Activated naive CD4-positive, alpha-beta T cell treated with anti-CD3 and anti-CD28 coated beads, Interleukin-2, amount 50 U/mL, for 16 hours (primary cell): ENCODE measurements around the gene NHEJ1.
A peak's percentile ranks its signal among the peaks of the same experiment; 100 is the strongest.

ENCODE experiments used
- DNase-seq: peaks from one replicate; pipeline ENCODE4 v3.0.0-alpha.2; 2020

NHEJ1 gene

DNA sequence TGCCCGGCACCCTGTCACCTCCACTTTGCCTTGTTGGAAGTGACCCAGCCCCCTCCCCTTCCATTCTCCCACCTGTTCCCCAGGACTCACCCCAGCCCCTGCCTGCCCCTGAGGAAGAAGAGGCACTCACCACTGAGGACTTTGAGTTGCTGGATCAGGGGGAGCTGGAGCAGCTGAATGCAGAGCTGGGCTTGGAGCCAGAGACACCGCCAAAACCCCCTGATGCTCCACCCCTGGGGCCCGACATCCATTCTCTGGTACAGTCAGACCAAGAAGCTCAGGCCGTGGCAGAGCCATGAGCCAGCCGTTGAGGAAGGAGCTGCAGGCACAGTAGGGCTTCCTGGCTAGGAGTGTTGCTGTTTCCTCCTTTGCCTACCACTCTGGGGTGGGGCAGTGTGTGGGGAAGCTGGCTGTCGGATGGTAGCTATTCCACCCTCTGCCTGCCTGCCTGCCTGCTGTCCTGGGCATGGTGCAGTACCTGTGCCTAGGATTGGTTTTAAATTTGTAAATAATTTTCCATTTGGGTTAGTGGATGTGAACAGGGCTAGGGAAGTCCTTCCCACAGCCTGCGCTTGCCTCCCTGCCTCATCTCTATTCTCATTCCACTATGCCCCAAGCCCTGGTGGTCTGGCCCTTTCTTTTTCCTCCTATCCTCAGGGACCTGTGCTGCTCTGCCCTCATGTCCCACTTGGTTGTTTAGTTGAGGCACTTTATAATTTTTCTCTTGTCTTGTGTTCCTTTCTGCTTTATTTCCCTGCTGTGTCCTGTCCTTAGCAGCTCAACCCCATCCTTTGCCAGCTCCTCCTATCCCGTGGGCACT lies 21.9 kb upstream of the NHEJ1 start:
- no peak for DNase-seq

DNA sequence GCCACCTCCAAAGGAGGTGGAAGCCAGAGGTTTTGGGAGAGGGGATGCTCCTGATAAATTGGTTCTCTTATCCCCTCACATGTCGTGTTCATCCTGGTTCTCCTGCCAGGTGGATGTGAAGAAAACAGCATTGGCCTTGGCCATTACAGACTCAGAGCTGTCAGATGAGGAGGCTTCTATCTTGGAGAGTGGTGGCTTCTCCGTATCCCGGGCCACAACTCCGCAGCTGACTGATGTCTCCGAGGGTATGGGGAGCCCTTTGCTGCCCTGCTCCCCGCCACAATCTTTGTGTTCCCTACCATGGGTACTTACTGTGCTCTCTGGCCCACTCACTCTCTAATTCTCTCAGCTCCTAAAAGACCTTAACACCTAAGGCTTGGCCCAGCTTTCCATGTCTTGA lies 20.9 kb upstream of the NHEJ1 start:
- DNase-seq, result no peak

DNA sequence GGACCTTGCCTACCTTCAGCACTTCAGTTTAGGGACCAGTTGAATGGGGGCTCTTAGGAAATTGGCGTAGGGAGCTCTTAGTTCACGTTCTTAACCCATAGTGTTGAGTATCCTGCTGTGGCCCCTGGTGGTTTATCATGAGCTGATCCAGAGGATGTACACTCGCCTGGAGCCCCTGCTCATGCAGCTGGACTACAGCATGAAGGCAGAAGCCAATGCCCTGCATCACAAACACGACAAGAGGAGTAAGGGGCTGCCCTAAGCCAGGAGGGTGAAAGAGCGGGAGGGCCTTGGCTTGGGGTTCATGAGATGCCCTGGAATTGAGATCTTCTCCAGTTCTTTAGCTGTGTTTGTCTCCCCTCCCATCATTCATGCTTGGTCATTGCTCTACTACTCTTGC lies 20.3 kb upstream of the NHEJ1 start:
- no peak for DNase-seq

DNA sequence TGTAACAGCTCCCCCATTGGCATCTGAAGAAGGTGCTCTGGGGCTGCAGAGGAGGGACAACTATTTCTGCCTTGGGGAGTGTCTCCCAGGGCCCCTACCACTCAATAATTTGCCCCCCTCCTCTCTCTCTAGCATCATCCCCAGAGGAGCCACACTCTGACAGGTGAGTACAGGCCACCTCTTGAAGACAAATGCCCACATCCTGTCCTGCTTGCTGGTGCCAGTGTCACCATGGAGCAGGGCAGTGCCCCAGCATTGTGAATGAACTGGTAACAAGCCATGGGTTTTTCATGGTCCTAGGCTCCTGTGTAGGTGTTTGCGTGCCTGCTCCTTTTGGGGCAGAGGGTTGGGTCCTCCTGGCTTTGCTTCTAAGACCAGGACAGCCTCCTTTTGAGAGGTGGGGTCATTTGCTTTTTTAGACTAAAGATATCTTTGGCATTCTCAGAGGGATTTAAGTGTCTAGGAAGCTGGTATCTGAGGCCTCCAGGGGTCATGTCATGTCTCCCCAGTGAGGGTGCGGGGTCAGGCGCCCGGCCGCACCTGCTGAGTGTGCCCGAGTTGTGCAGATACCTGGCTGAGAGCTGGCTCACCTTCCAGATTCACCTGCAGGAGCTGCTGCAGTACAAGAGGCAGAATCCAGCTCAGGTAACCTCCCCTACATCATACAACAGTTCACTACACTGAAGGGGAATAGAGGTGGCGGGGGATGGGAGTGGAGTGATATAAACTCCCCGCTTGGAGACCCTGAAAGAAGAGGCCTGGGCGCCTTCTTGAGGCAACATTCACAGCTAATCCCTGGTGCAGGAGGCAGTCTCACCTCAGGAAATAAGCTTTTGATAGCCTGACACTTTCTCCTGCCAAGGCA lies 19.2 kb upstream of the NHEJ1 start:
- no peak for DNase-seq

DNA sequence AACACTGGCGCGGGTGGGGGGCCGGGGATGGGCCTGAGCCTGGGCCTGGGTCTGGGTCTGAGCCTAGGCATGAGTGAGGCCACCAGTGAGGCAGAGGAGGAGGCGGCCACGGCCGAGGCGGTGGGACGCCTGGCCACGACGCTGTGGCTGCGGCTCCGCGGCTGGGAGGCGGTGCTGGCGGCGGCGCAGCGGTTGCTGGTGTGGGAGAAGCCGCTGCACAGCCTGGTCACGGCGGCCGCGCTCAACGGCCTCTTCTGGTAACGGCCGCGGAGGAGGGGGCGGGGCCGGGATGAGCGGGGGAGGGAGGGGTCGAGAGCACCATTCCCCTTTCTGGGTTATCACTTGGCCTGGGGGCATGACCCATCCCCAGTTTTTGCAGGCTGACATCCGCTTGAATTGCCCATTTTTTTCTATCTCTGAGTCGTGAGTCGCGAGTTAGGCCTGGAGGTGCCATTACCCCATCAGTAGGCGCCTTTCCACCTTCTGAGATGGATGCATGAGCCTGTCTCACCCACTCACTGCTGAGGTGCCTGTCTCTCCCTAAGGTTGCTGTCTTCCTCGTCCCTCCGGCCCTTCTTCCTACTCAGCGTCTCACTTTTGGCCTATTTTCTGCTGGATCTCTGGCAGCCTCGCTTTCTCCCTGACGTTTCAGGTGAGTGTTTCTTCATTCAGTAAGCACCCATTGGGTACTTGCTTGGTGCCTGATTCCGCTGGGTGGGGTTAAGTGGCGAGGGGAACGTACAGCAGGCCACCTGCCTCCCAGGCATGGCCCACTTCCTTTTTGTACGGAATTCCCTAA lies 18.0 kb upstream of the NHEJ1 start:
- peak; percentile 37 for DNase-seq

DNA sequence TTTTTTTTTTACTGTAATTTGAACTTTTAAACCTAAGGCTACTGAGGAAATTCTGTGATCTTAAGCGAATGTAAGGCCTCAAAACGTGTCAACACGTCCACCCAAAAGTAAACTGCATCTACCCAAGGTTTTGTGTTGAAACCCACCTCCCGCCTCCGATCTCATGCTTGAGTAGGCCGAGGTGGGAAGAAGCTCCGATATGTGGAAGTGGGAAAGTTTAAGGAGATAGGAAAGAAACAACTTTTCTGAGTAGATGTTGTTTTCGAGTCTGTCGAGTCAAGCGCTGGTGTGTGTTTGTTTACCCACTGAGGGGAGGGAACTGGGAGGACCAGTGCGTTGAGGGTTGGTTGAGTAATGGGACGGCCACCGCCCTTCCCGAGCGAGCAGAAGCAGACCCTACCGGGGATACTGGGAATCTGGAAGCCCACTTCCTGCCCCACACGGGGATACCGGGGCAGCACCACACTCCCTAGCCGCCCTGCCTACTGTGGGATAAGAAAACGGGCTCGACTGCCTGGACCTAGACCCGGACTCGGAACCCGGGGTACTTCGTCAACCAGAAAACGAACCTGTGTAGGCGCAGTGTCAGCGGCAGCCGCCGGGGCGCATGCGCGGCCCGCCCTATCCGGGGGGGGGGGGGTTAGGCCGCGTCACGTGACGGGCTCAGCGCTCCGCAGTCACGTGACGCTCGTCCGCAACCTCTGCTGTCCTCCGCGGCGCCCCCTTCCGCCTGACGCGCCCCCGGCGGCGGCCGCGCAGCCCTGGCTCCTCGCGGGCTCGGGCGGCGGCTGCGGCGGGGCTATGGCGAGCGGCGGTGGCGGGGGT lies 17.1 kb upstream of the NHEJ1 start, which contains the start of gene RETREG2:
RETREG2 (plus strand) TSS at position 724 of the 825 bp plus-strand sequence; CDS start at position 802, 78 bp downstream.
- DNase-seq, result peak; percentile 79

DNA sequence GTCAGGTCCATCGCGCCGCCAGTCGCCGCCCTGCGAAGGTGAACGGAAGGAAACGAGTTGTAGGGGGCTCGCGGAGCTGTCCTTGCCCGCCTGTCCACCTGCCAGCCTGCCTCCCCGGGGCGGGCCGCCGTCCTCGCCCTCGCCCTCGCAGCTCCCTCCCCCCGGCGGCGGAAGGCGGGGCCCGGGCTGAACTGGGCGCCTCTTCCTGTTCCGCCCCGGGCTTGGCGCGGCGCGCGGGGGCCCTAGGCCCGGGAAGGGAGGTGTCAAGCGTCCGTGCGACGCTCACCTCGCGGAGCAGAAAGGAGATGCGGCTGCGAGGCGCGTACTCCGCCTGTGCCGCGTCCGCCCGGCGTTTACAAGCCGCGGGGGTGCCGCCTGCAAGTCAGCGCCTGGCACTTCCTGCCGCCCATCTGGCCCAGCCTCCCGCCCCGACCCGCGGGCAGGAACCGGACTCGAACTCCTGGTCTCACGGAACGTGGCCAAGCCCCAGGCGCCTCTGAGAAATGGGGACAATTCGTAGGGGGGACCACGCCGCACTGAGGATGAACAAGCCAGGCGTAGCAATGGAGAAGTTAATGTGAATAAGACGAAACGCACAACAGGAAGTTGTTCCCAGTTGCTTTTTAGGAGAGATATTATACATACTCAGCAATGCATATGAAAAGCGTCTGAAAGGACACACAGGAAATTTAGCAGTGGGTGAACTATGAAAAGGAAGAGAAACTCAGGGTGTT lies 16.4 kb upstream of the NHEJ1 start, which contains the start of gene CNPPD1:
CNPPD1 (minus strand) TSS at position 108 of the 734 bp plus-strand sequence; CDS start at position 11, 97 bp downstream.
- peak; percentile 88 for DNase-seq

DNA sequence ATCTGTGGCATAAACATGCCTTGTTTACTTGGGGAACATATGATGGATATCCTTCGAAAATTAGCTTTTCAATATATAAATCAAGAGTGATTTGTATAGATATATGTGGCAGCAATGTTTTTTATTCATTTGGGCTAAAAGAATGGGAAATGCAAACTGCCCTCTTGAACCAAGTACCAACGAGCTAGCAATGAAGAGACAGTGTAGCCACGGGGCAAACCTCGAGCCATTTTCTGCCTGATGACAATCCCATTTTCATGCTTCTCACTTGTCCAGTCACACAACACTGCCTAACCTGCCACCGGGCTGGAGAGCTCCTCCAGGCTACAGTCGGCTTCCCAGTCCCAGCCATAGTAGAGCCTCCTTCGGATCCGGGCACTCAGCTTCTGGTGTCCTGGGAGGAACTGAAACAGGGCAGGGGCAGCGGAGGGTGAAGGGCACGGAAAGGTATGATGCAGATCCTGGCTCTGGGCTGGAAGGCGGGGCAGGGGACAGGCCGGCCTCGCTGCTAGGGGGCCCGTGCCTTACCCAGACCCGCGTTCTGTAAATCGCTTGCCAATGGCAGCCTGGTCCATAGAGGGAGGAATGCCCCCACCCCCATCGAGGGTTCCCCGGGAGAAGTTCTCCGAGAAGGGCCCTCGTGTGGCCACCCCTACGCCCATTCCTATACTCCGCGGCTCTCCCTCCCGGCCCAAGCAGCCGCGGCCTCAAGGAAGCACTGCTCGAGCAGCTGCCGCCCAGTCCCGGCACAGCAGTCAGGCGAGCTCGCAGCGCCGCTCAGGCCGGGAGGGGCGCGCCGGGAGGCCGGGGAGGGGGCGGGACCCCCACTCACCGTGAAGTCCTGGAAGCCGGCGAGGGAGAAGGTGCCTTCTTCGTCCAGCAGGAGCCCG lies 15.6 kb upstream of the NHEJ1 start:
- no peak for DNase-seq

DNA sequence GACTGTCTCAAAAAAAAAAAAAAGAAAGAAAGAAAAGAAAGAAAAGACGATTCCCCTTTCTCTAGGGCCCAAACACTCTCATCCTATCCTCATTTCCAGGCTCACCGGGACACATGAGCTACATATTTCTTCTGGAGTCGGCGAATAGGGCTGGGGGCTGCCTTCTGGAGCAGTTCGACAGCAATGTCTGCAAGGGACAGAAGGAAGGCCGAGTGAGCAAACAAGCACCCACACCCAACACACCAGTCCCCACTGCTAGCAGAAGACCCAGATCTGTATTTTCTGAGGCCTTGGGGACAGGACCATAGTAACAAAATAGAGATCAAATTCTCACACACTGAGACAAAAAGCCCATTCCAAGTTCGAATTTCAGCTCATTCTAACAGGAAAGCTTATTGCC lies 14.9 kb upstream of the NHEJ1 start:
- no peak for DNase-seq

DNA sequence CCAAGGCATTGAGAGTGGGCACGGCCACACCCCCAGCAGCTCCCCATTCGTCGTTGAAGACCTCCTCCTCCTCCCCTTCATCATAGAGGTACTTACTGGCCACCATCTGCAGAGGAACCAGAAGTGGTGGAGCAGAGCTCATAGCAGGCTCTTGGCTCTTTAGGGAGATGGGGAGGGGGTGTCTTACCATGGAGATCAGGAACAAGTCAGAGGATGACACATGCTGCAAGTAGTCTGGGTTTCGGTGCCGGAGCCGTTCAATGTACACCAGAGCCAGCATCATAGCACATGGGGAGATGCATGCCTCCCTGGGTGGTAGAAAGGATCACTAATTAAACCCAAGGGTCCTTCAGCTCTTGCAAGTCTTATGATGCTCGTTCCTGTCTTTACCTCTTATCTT lies 14.2 kb upstream of the NHEJ1 start:
- no peak for DNase-seq

DNA sequence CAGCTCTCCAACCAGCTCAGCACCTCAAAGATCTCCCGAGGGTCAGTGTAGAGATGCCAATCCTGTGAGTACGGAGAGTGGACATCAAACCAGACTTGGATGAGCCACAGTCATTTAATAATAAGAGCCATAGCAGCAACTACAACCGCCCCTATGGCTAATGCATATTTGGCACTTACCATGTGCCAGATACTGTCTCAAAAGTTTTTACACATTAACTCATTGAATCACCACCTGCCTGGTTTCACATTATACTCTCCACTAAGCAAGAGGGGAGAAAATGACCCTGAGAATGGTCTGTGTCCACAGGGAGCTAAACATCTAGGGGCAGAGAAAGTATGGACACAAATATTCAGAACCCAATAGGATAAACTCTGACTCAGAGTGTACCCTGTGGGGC lies 13.5 kb upstream of the NHEJ1 start:
- no peak for DNase-seq

DNA sequence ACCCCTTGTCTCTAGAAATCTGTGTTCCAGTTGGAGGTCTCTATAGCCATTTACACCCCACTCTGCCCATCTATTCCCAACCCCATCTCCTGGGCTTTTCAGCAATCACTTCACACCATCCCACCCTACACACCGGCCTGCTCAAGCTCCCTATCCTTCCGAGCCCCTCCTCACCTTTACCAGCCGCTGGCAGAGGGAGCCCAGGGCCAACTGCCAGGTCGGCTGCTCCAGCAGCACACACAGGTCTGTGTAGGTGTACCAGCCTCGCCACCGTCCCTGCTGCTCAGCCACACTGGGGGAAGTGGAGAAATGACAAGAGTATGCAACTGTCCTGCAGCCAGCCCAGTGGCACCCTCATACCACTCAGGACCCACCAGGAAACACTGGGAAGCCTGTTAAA lies 12.6 kb upstream of the NHEJ1 start:
- no peak for DNase-seq

DNA sequence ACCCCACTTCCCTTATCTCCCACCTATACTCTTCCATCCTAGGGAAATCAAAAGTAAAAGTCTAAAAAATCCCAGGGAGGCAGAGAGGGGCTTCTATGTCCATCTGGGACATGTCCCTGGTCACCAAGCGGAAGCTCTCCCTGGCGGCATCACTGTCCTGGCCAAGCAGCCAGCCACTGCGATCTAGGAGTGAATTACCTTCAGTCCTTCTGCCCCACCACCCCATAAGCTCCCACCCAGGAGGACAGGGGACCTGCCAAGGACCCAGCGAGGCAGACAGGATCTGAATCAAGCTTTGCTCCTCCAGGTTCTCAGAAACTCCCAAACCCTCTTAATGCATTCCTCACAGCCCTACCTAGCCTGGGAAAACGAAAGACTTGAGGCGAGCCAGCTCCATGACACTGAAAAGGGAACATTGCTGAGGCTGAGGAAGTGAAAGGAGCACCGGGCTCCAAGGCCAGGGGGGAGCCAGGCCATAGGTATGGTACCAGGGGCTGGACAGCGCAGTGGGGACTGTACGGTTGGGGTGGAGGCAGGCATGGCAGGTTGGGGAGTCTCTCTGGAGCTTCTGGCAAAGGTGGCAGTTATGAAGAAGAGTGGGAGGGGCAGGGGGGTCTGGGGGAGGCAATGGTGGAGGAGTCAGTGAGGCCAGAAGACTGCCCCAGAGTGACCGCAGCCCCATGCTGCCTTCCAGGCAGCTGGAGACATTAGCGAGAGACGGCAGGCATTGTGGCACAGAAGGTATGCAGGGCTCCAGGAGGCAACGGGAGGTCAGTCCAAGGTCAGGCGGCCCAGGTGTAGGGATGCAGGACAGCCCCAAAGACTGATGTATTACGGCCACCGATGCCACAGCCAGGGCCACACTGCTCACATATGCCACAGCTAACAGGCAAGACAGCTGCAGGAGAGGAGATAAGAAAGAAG lies 11.9 kb upstream of the NHEJ1 start:
- DNase-seq, result no peak

DNA sequence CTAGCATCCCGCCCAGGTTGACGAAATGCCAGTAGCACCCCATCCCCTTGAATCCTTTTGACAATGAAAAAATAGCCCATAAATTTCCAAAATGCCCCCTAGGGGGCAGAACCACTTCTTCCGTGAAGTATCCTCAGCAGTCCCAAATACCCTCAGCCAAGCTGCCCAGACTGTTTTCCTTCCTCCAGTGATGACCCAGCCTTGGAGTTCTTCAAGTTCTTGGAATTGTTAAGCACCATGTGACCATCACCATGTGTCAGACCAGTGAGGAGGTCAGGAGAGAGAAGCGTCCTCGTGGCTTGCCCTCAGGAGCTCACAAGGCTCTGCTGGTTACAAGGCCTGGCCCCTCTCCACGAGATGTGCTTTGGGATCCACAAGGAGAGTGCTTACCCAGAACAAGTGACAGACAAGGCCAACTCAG lies 10.6 kb upstream of the NHEJ1 start:
- no peak for DNase-seq

DNA sequence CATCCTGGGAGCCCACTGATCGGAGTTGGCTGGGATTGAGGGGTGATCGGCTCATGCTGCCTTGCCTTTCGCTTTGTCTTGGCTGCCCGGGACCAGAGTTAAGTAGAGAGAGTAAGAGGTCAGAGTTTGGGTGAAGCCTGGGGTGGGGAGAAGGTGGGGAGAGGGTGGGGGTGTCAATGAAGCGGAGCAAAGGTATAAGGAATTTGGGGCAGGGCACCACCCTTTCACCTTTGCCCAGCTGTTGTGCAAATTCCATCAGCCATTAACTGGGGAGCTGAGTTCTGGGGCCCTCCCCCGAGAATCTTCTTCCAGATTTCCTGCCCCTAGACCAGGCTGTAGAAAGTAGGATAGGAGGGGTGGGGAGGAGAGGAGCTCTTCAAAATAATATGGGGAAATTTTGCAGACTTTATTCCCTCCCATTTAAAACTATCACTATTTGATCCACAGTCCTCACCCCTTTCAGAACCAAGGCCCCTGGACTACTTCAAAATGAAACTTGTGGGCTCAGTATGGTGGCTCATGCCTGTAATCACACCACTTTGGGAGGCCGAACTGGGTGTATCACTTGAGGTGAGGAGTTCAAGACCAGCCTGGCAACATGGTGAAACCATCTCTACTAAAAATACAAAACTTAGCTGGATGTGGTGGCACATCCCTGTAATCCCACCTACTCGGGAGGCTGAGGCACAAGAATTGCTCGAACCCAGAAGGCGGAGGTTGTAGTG lies 9.5 kb upstream of the NHEJ1 start, which contains the start of gene SLC23A3:
SLC23A3 (minus strand) TSS at position 100 of the 725 bp plus-strand sequence; CDS start at position 55, 45 bp downstream.
- no peak for DNase-seq

DNA sequence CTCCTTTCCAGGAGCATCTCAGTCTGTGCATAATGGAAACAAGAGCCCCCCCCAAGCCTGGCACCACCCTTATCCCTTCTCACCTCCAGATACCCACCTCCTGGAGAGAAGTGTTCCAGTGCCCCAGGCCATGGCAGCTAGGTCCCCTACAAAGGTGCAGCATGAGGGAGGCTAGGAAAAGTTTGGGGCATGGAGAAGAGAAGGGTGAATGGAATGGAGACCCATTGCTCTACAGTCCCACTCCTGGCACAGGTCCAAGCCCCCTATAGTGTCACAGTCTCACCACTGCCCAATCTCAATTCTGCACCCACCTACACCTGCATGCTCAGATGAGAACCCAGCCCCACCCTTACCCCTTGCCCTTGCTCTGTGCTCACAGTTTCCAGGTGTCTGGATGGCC lies 8.3 kb upstream of the NHEJ1 start:
- DNase-seq, result no peak

DNA sequence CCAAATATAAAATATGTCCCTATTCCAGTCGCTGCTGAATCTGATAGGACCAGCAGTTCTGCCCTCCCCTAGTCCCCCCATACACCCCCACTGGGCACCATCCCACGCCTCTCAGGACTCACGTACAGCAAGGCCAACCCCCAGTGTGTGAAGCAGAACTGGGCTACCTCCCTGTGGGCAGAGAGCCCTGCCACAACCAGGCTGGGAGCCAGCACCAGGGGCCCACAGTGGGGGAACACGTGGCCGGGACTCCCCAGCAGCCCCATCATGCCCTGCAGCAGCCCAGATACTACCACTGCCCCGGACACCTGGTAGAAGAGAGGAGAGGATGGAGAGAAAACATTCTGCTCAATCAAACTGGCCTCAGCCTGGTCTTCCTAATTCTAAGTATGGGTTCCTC lies 7.9 kb upstream of the NHEJ1 start:
- DNase-seq, result no peak

DNA sequence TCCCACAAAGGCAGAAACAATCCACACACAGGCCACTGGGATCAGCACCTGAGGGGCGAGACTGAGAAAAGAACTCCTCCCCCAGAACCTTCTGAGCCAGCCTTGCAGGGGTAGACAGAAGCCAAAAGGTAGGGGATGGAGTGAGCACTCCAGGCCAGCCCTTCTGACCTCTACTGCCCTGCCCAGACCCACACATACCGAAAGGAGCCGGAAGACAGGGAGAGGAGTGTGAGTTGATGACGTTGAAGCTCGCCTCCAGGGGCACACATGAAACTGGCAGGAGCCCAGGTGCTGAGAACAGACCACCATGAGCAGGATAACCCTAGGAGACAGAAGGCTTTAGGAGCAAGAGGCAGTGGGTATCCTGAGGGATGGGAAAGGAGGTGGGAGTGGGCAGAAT lies 7.4 kb upstream of the NHEJ1 start:
- no peak for DNase-seq
